ENCODE results near the gene PKN1.
A peak's percentile ranks its signal among the peaks of the same experiment; 100 is the strongest.

Gene PKN1

GRCh38 chr19:14473978-14474578 is 41.0 kb downstream of the PKN1 start:
- Histone ChIP-seq H3K4me3 (ENCODE audit: low read depth in 1 of 5, low read length in 5 of 5) (peak overlapping the region in 1 of 5 donors; percentile 6), H3K9ac (ENCODE audit: low read length in 5 of 5) (no peak overlapping the region), H3K36me3 (ENCODE audit: control insufficient read depth in 5 of 5, insufficient read depth in 5 of 5, low read length in 5 of 5) (peaks cover 0 to 39% (median 36%) of the 10 kb centered on the region in 5 donors), H3K9me3 (ENCODE audit: control insufficient read depth in 5 of 5, low read length in 5 of 5) (no peaks in the 10 kb centered on the region), H3K4me1 (ENCODE audit: control insufficient read depth in 5 of 5, insufficient read depth in 5 of 5, low read length in 5 of 5) (peaks cover 0 to 49% (median 41%) of the 10 kb centered on the region in 5 donors), H3K27me3 (ENCODE audit: control insufficient read depth in 5 of 5, insufficient read depth in 4 of 5, low read length in 5 of 5) (peaks cover 2 to 21% (median 14%) of the 10 kb centered on the region in 5 donors), H3K27ac (ENCODE audit: low read depth, low read length) (no peak overlapping the region)

GRCh38 chr19:14474827-14475226 is 41.7 kb downstream of the PKN1 start:
- peaks cover 2 to 21% (median 14%) of the 10 kb centered on the region in 5 donors for H3K27me3 ChIP-seq (ENCODE audit: control insufficient read depth in 5 of 5, insufficient read depth in 4 of 5, low read length in 5 of 5)
- H3K9ac ChIP-seq (ENCODE audit: low read length in 5 of 5): no peak overlapping the region
- peaks cover 0 to 49% (median 41%) of the 10 kb centered on the region in 5 donors for H3K4me1 ChIP-seq (ENCODE audit: control insufficient read depth in 5 of 5, insufficient read depth in 5 of 5, low read length in 5 of 5)
- H3K27ac ChIP-seq (ENCODE audit: low read depth, low read length): no peak overlapping the region
- H3K36me3 ChIP-seq (ENCODE audit: control insufficient read depth in 5 of 5, insufficient read depth in 5 of 5, low read length in 5 of 5): peaks cover 0 to 39% (median 35%) of the 10 kb centered on the region in 5 donors
- no peaks in the 10 kb centered on the region for H3K9me3 ChIP-seq (ENCODE audit: control insufficient read depth in 5 of 5, low read length in 5 of 5)
- no peak overlapping the region for H3K4me3 ChIP-seq (ENCODE audit: low read depth in 1 of 5, low read length in 5 of 5)

GRCh38 chr19:14475251-14476073 is 42.4 kb downstream of the PKN1 start, which contains the start of gene PTGER1:
PTGER1 (minus strand) TSS chr19:14475354; CDS start chr19:14474320, 1,034 bp downstream.
- Histone ChIP-seq H3K36me3 (ENCODE audit: control insufficient read depth in 5 of 5, insufficient read depth in 5 of 5, low read length in 5 of 5) (peaks cover 0 to 39% (median 34%) of the 10 kb centered on the region in 5 donors), H3K9ac (ENCODE audit: low read length in 5 of 5) (no peak within 1 kb of the TSS), H3K4me3 (ENCODE audit: low read depth in 1 of 5, low read length in 5 of 5) (no peak within 1 kb of the TSS), H3K4me1 (ENCODE audit: control insufficient read depth in 5 of 5, insufficient read depth in 5 of 5, low read length in 5 of 5) (peaks cover 0 to 54% (median 41%) of the 10 kb centered on the region in 5 donors), H3K27ac (ENCODE audit: low read depth, low read length) (no peak within 1 kb of the TSS), H3K27me3 (ENCODE audit: control insufficient read depth in 5 of 5, insufficient read depth in 4 of 5, low read length in 5 of 5) (peaks cover 2 to 21% (median 14%) of the 10 kb centered on the region in 5 donors), H3K9me3 (ENCODE audit: control insufficient read depth in 5 of 5, low read length in 5 of 5) (no peaks in the 10 kb centered on the region)

GRCh38 chr19:14476327-14476672 is 43.2 kb downstream of the PKN1 start:
- H3K27ac ChIP-seq (ENCODE audit: low read depth, low read length): no peak overlapping the region
- peaks cover 2 to 21% (median 14%) of the 10 kb centered on the region in 5 donors for H3K27me3 ChIP-seq (ENCODE audit: control insufficient read depth in 5 of 5, insufficient read depth in 4 of 5, low read length in 5 of 5)
- peaks cover 0 to 35% (median 31%) of the 10 kb centered on the region in 5 donors for H3K36me3 ChIP-seq (ENCODE audit: control insufficient read depth in 5 of 5, insufficient read depth in 5 of 5, low read length in 5 of 5)
- H3K9me3 ChIP-seq (ENCODE audit: control insufficient read depth in 5 of 5, low read length in 5 of 5): no peaks in the 10 kb centered on the region
- no peak overlapping the region for H3K9ac ChIP-seq (ENCODE audit: low read length in 5 of 5)
- no peak overlapping the region for H3K4me3 ChIP-seq (ENCODE audit: low read depth in 1 of 5, low read length in 5 of 5)
- peaks cover 0 to 54% (median 41%) of the 10 kb centered on the region in 5 donors for H3K4me1 ChIP-seq (ENCODE audit: control insufficient read depth in 5 of 5, insufficient read depth in 5 of 5, low read length in 5 of 5)

- no peak overlapping the region for H3K4me3 ChIP-seq (ENCODE audit: low read depth in 1 of 5, low read length in 5 of 5)
- peaks cover 2 to 21% (median 14%) of the 10 kb centered on the region in 5 donors for H3K27me3 ChIP-seq (ENCODE audit: control insufficient read depth in 5 of 5, insufficient read depth in 4 of 5, low read length in 5 of 5)
- H3K27ac ChIP-seq (ENCODE audit: low read depth, low read length): no peak overlapping the region
- peaks cover 0 to 37% (median 32%) of the 10 kb centered on the region in 5 donors for H3K36me3 ChIP-seq (ENCODE audit: control insufficient read depth in 5 of 5, insufficient read depth in 5 of 5, low read length in 5 of 5)
- H3K9me3 ChIP-seq (ENCODE audit: control insufficient read depth in 5 of 5, low read length in 5 of 5): no peaks in the 10 kb centered on the region
- H3K4me1 ChIP-seq (ENCODE audit: control insufficient read depth in 5 of 5, insufficient read depth in 5 of 5, low read length in 5 of 5): peaks cover 0 to 53% (median 38%) of the 10 kb centered on the region in 5 donors
- H3K9ac ChIP-seq (ENCODE audit: low read length in 5 of 5): no peak overlapping the region
These were observed 43.7 kb downstream of the PKN1 start for GRCh38 chr19:14476673-14477401.

GRCh38 chr19:14477418-14478112 is 44.5 kb downstream of the PKN1 start:
- H3K9ac ChIP-seq (ENCODE audit: low read length in 5 of 5): no peak overlapping the region
- no peaks in the 10 kb centered on the region for H3K9me3 ChIP-seq (ENCODE audit: control insufficient read depth in 5 of 5, low read length in 5 of 5)
- H3K36me3 ChIP-seq (ENCODE audit: control insufficient read depth in 5 of 5, insufficient read depth in 5 of 5, low read length in 5 of 5): peaks cover 0 to 44% (median 40%) of the 10 kb centered on the region in 5 donors
- H3K4me1 ChIP-seq (ENCODE audit: control insufficient read depth in 5 of 5, insufficient read depth in 5 of 5, low read length in 5 of 5): peaks cover 0 to 46% (median 31%) of the 10 kb centered on the region in 5 donors
- peaks cover 2 to 18% (median 13%) of the 10 kb centered on the region in 5 donors for H3K27me3 ChIP-seq (ENCODE audit: control insufficient read depth in 5 of 5, insufficient read depth in 4 of 5, low read length in 5 of 5)
- H3K4me3 ChIP-seq (ENCODE audit: low read depth in 1 of 5, low read length in 5 of 5): no peak overlapping the region
- H3K27ac ChIP-seq (ENCODE audit: low read depth, low read length): no peak overlapping the region

- Histone ChIP-seq H3K9me3 (ENCODE audit: control insufficient read depth in 5 of 5, low read length in 5 of 5) (no peaks in the 10 kb centered on the region), H3K4me3 (ENCODE audit: low read depth in 1 of 5, low read length in 5 of 5) (no peak overlapping the region), H3K27ac (ENCODE audit: low read depth, low read length) (no peak overlapping the region), H3K36me3 (ENCODE audit: control insufficient read depth in 5 of 5, insufficient read depth in 5 of 5, low read length in 5 of 5) (peaks cover 0 to 48% (median 40%) of the 10 kb centered on the region in 5 donors), H3K9ac (ENCODE audit: low read length in 5 of 5) (no peak overlapping the region), H3K4me1 (ENCODE audit: control insufficient read depth in 5 of 5, insufficient read depth in 5 of 5, low read length in 5 of 5) (peaks cover 0 to 40% (median 27%) of the 10 kb centered on the region in 5 donors), H3K27me3 (ENCODE audit: control insufficient read depth in 5 of 5, insufficient read depth in 4 of 5, low read length in 5 of 5) (peaks cover 2 to 13% (median 7%) of the 10 kb centered on the region in 5 donors)
These were observed 45.0 kb downstream of the PKN1 start for GRCh38 chr19:14478113-14478545.

- no peak overlapping the region for H3K4me3 ChIP-seq (ENCODE audit: low read depth in 1 of 5, low read length in 5 of 5)
- peaks cover 2 to 10% (median 5%) of the 10 kb centered on the region in 5 donors for H3K27me3 ChIP-seq (ENCODE audit: control insufficient read depth in 5 of 5, insufficient read depth in 4 of 5, low read length in 5 of 5)
- peaks cover 0 to 28% (median 21%) of the 10 kb centered on the region in 5 donors for H3K4me1 ChIP-seq (ENCODE audit: control insufficient read depth in 5 of 5, insufficient read depth in 5 of 5, low read length in 5 of 5)
- H3K9ac ChIP-seq (ENCODE audit: low read length in 5 of 5): no peak overlapping the region
- no peak overlapping the region for H3K27ac ChIP-seq (ENCODE audit: low read depth, low read length)
- H3K9me3 ChIP-seq (ENCODE audit: control insufficient read depth in 5 of 5, low read length in 5 of 5): no peaks in the 10 kb centered on the region
- peaks cover 0 to 48% (median 40%) of the 10 kb centered on the region in 5 donors for H3K36me3 ChIP-seq (ENCODE audit: control insufficient read depth in 5 of 5, insufficient read depth in 5 of 5, low read length in 5 of 5)
These were observed 46.3 kb downstream of the PKN1 start for GRCh38 chr19:14479309-14479974.

All from subcutaneous abdominal adipose tissue (tissue), 5 donors.